Tibial nerve (tissue), 4 donors: ENCODE measurements around the gene CBX5. TPM values are rescaled to one million over a fixed set of nuclear protein-coding genes. Genes with fewer than 3 reads are reported as not detected.

Experiments used
- DNase-seq, 2 donors: peaks; one replicate each; pipeline ENCODE4 v3.0.0-alpha.2; 2019; ENCODE audit warnings: low spot score in 2 of 2
- H3K27ac ChIP-seq, 4 donors: fragments of 200-600 bp; sonication (generic) in 3 of 4; one replicate each; pipeline ENCODE4 v1.5.1; 2017 to 2019; ENCODE audit warnings: mild to moderate bottlenecking in 1 of 4
- H3K27me3 ChIP-seq, 2 donors: fragments of 200-600 bp; sonication (generic) in 1 of 2; one replicate each; pipeline versions ENCODE4 v1.5.1 to v1.6.0; 2017 to 2019
- H3K36me3 ChIP-seq, 3 donors: fragments of 200-600 bp; sonication (generic); one replicate each; pipeline ENCODE4 v1.5.1; 2018 to 2019
- H3K4me1 ChIP-seq, 4 donors: fragments of 200-600 bp; sonication (generic) in 3 of 4; one replicate each; pipeline ENCODE4 v1.5.1; 2017 to 2019
- H3K4me3 ChIP-seq, 4 donors: fragments of 200-600 bp; sonication (generic) in 3 of 4; one replicate each; pipeline ENCODE4 v1.5.1; 2017 to 2019; ENCODE audit warnings: mild to moderate bottlenecking in 1 of 4, moderate library complexity in 1 of 4
- H3K9me3 ChIP-seq, 4 donors: fragments of 200-600 bp; sonication (generic) in 3 of 4; one replicate each; pipeline ENCODE4 v1.5.1; 2017 to 2019
- CTCF ChIP-seq, 5 experiments: fragments of 200-600 bp in 3 of 5; fragments of 450-650 bp in 2 of 5; sonication (generic) in 3 of 5; IDR thresholded peaks; one replicate each; pipeline ENCODE4 v1.5.1; 2016 to 2019; ENCODE audit warnings: antibody characterized with exemption in 5 of 5, mild to moderate bottlenecking in 3 of 5, moderate library complexity in 2 of 5
- EP300 ChIP-seq, 2 donors: sonication (generic); formaldehyde crosslinking; IDR thresholded peaks; one replicate each; pipeline ENCODE4 v1.6.1; 2017; ENCODE audit warnings: antibody characterized with exemption in 2 of 2, mild to moderate bottlenecking in 1 of 2
- POLR2A ChIP-seq, 2 donors: fragments of 450-650 bp; IDR thresholded peaks; one replicate each; pipeline ENCODE4 v1.6.1; 2017; ENCODE audit warnings: antibody characterized with exemption in 2 of 2, mild to moderate bottlenecking in 2 of 2, moderate library complexity in 2 of 2
- WGBS, 2 donors: methylation state at CpG; one replicate each; pipeline ENCODE4 v1.1.5; 2018; 5-methylcytosine and 5-hydroxymethylcytosine counted together
- total RNA-seq, 4 donors: library from RNA; depleted of rRNA; stranded (reverse); fragments of >200 nt; gene quantifications; one replicate each; pipeline ENCODE4 v1.1.0, GENCODE V29; 2016

The CBX5 gene
- total RNA-seq, 4 donors from 2014 or later, result 32.1 to 50.0 (median 42.4) TPM

- no peak overlapping the region for H3K4me3 ChIP-seq
- H3K27me3 ChIP-seq, result peaks cover 0 to 12% of the 10 kb centered on the region in 2 donors
- TF ChIP-seq POLR2A (IDR thresholded peaks at IDR 0.05), result no peak
- peak; percentile 57 to 69 (median 65) for TF ChIP-seq CTCF (IDR thresholded peaks at IDR 0.05)
- TF ChIP-seq EP300 (IDR thresholded peaks at IDR 0.05), result no peak
- WGBS, 2 donors, result 46 to 53% methylated on average over 9 of the region's 9 CpGs
- peak; percentile 29 to 59 for DNase-seq
- no peaks in the 10 kb centered on the region for H3K9me3 ChIP-seq
- peaks cover 0 to 5% (median 0%) of the 10 kb centered on the region in 3 donors for H3K36me3 ChIP-seq
- H3K27ac ChIP-seq, result no peak overlapping the region
- H3K4me1 ChIP-seq, result peaks cover 0 to 12% (median 0%) of the 10 kb centered on the region in 4 donors
Observed at GRCh38 chr12:54294152-54294952, 14.4 kb upstream of the CBX5 start.

- Histone ChIP-seq H3K9me3 (no peaks in the 10 kb centered on the region), H3K4me3 (no peak overlapping the region), H3K4me1 (peaks cover 0 to 12% (median 0%) of the 10 kb centered on the region in 4 donors), H3K27me3 (peaks cover 0 to under 1% of the 10 kb centered on the region in 2 donors), H3K27ac (no peak overlapping the region), H3K36me3 (peaks cover 0 to 19% (median 0%) of the 10 kb centered on the region in 3 donors)
- 93 to 97% methylated on average over 7 of the region's 7 CpGs for WGBS, 2 donors
- no peak for DNase-seq
- no peak for TF ChIP-seq POLR2A (IDR thresholded peaks at IDR 0.05)
- TF ChIP-seq CTCF (IDR thresholded peaks at IDR 0.05), result no peak
- no peak for TF ChIP-seq EP300 (IDR thresholded peaks at IDR 0.05)
Observed at GRCh38 chr12:54292931-54293241, 13.0 kb upstream of the CBX5 start.

- Histone ChIP-seq H3K27me3 (no peaks in the 10 kb centered on the region), H3K4me3 (no peak overlapping the region), H3K4me1 (peaks cover 0 to 16% (median 0%) of the 10 kb centered on the region in 4 donors), H3K27ac (no peak overlapping the region), H3K9me3 (no peaks in the 10 kb centered on the region), H3K36me3 (peaks cover 0 to 24% (median 0%) of the 10 kb centered on the region in 3 donors)
- WGBS, 2 donors, result 90 to 91% methylated on average over 26 to 30 of the region's 30 CpGs
- TF ChIP-seq CTCF (IDR thresholded peaks at IDR 0.05) (no peak), POLR2A (IDR thresholded peaks at IDR 0.05) (no peak), EP300 (IDR thresholded peaks at IDR 0.05) (no peak)
- DNase-seq, result no peak
Observed at GRCh38 chr12:54292083-54292930, 12.4 kb upstream of the CBX5 start.

DNA sequence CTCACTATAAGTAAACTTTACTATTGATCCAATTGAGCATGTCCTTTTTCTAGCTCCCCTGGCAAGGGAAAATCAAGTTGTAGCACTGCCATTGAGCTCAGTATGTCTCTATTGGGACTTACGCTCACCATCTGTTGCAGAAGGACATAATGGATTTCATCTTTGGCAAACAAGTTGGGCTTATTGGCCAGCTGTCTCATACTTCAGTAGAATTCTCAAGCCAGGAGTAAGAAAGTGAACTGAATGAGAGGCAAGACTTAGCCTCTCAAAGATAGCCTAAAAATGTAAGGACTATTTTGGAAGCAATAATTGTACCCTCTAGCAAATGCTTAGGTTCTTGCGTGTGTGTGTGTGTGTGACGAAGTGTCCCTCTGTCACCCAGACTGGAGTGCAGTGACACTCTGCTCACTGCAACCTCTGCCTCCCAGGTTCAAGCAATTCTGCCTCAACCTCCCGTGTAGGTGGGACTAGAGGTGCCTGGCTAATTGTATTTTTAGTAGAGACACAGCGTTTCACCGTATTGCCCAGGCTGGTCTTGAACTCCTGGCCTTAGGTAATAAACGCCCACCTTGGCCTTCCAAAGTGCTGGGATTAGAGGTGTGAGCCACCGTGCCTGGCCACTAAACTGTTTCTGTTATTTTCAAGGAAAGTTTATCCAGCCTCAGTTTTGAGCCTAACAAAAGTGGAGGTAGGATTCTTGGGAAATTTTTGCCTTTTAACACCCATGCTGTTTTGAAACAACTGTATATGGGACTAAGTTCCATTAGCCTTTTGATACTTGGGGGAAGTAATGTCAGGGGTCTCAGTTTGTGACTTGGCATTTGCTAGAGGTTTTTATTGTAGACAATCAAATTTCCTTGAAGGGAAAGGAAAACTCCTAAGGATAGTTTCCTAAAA, 7.6 kb upstream of the CBX5 start:
- H3K27me3 ChIP-seq, result no peaks in the 10 kb centered on the region
- no peaks in the 10 kb centered on the region for H3K9me3 ChIP-seq
- H3K36me3 ChIP-seq, result peaks cover 0 to 66% (median 18%) of the 10 kb centered on the region in 3 donors
- no peak overlapping the region for H3K4me3 ChIP-seq
- 60 to 61% methylated on average over 8 of the region's 8 CpGs for WGBS, 2 donors
- no peak overlapping the region for H3K27ac ChIP-seq
- TF ChIP-seq CTCF (IDR thresholded peaks at IDR 0.05) (no peak), EP300 (IDR thresholded peaks at IDR 0.05) (no peak), POLR2A (IDR thresholded peaks at IDR 0.05) (no peak)
- no peak for DNase-seq
- H3K4me1 ChIP-seq, result peaks cover 0 to 46% (median 27%) of the 10 kb centered on the region in 4 donors
